Measurements from ENCODE around the gene DENND6B.
"Not testable (repeated sequence)": the region's sequence is repeated elsewhere in the genome, so short reads cannot be mapped to it uniquely, and the experiment has no call there.

DENND6B gene

DNA sequence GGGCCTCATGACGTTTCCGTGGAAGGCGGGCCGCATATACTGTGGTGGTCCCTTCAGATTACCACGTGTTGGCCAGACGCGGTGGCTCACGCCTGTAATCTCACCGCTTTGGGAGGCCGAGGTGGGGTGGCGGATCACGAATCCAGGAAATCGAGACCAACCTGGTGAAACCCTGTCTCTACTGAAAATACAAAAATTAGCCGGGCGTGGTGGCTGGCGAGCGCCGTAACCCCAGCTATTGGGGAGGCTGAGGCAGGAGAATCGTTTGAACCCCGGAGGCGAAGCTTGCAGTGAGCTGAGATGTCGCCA lies 853 bp upstream of the DENND6B start:
- POLR2A ChIA-PET, result no interaction called here
- TF ChIP-seq, protein P1, sequence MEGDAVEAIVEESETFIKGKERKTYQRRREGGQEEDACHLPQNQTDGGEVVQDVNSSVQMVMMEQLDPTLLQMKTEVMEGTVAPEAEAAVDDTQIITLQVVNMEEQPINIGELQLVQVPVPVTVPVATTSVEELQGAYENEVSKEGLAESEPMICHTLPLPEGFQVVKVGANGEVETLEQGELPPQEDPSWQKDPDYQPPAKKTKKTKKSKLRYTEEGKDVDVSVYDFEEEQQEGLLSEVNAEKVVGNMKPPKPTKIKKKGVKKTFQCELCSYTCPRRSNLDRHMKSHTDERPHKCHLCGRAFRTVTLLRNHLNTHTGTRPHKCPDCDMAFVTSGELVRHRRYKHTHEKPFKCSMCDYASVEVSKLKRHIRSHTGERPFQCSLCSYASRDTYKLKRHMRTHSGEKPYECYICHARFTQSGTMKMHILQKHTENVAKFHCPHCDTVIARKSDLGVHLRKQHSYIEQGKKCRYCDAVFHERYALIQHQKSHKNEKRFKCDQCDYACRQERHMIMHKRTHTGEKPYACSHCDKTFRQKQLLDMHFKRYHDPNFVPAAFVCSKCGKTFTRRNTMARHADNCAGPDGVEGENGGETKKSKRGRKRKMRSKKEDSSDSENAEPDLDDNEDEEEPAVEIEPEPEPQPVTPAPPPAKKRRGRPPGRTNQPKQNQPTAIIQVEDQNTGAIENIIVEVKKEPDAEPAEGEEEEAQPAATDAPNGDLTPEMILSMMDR (IDR thresholded peaks at IDR 0.05; ENCODE audit: control extremely low read depth, extremely low read depth, low read depth, missing control alignments), result no peak

DNA sequence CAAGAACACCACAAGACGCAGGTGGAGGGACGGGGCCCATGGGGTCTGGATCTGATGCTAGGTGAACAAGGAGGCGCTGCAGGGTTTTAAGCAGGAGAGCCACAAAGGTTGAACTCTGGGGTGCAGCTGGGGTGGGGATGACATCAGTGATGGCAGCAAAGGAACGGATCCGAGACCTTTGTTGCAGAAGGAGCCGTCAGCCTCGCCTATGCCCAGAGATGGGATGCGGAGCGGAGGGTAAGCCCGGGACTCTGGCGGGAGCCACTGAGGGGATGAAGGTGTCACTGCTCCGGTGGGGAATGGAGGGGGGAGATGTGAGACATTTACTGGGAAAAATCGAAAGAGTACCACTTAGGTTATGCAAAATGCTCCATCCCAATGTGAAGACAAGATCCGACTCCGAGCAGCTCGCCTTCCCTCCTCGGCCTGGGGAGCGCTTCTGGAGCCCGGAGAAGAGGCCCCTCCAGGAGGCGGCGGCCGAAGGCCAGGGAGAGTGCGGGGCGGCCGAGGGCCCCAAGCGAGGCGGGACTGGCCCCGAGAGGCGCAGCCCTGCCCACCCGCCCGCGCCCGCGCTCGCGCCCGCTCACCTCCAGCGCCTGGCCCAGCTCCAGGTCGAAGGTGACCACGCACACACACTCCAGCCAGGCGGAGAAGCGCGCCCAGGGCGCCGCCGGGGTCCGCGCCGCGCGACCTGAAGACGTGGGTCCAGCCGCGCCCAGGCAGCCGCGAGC lies 422 bp downstream of the DENND6B start:
- ChIA-PET CTCF (interaction anchor here (0.6 to 11.2 kb wide), 16 partner anchors 8 to 199 kb away, joined by 3 to 96 read pairs (median 4); partner anchors contain the start of genes MAPK12, PLXNB2, SCO2 and TUBGCP6), POLR2A (no interaction called here)
- DNase-seq (ENCODE audit: extremely low spot score), result no peak
- TF ChIP-seq, protein P1 (IDR thresholded peaks at IDR 0.05; ENCODE audit: control extremely low read depth, extremely low read depth, low read depth, missing control alignments), result no peak

More for the DNA sequence above, 853 bp upstream of the DENND6B start:
- CTCF ChIA-PET, result interaction anchor here (0.6 to 8.0 kb wide), 18 partner anchors 11 to 98 kb away, joined by 3 to 66 read pairs (median 4); partner anchors contain the start of gene HDAC10
- DNase-seq (ENCODE audit: extremely low spot score), result no peak

DNA sequence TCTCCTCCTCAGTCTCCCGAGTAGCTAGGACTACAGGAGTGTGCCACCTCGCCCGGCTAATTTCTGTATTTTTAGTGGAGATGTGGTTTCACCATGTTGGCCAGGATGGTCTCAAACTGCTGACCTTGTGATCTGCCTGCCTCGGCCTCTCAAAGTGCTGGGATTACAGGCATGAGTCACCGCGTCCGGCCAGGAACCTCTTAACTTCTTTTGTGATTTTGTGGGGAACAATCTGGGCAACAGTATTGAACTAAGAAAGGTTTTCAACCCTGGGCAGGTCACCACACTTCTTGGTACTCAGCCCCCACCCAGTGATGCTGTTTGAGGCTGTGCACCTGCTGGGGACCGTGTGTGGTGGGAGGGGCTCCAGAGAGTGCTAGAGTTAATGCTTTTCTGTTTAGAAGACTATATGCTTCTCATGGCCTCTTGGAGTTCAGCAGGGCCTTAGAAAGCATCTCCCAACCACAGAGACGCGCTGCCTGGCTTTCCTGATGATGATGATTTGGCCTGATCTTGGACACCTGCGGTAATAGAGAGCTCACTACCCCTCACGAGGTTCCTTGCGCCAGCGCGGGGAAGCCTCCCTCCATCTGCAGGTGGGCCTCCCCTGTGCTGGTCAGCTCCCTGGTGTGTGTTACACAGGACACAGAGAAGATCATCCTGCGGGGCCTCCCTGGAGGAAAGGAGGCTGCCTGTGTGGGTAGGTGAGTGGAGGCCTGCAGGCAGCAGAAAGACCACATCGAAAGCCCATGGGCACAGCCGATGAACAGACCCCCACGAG lies 1.2 kb downstream of the DENND6B start:
- TF ChIP-seq, protein P1 (IDR thresholded peaks at IDR 0.05; ENCODE audit: control extremely low read depth, extremely low read depth, low read depth, missing control alignments), result no peak
- ChIA-PET POLR2A (no interaction called here), CTCF (interaction anchor here (0.8 to 11.2 kb wide), 13 partner anchors 9 to 200 kb away, joined by 3 to 96 read pairs (median 5); partner anchors contain the start of genes MAPK12, PLXNB2, SCO2 and TUBGCP6)
- no peak for DNase-seq (ENCODE audit: extremely low spot score)

DNA sequence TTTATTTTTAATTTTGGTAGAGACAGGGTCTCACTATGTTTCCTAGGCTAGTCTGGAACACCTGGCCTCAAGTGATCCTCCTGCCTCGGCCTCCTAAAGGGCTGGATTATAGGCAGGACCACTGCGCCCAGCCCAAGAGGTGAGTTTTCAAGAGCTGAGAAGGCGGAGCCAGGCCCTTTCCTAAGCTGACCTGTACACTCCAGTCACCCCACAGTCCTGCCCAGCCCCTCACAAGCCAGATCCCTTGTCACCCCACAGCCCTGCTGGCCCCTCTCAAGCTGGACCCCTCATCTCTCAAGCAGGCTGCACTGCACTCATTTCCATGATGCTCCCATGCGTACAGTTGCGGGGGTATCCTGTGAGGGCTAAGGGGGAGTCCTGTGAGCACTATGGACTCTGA lies 2.9 kb downstream of the DENND6B start:
- POLR2A ChIA-PET, result no interaction called here
- TF ChIP-seq, protein P1 (IDR thresholded peaks at IDR 0.05; ENCODE audit: control extremely low read depth, extremely low read depth, low read depth, missing control alignments), result no peak
- CTCF ChIA-PET, result interaction anchor here (1.0 to 11.2 kb wide), 9 partner anchors 9 to 52 kb away, joined by 3 to 96 read pairs (median 4); partner anchors contain the start of gene PLXNB2
- no peak for DNase-seq (ENCODE audit: extremely low spot score)

DNA sequence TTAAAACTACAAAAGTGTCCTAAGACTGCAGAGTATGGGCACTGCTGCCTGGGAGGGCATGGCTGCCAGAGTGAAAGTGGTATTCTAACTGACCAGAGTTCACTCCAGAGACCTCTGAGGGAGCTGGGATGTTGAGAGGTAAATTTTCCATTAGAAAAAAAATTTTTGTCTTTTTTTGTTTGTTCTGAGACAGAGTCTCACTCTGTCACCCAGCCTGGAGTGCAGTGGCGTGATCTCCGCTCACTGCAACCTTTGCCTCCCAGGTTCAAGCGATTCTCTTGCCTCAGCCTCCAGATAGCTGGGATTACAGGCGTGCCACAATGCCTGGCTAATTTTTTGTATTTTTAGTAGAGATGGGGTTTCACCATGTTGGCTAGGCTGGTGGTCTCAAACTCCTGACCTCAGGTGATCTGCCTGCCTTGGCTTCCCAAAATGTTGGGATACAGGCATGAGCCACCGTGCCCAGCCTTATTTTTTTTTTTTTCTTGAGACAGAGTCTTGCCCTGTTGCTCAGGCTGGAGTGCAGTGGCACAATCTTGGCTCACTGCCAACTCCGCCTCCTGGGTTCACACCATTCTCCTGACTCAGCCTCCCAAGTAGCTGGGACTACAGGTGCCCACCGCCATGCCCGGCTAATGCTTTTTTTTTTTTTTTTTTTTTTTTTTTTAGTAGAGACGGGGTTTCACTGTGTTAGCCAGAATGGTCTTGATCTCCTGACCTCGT lies 4.3 kb downstream of the DENND6B start:
- DNase-seq (ENCODE audit: extremely low spot score); POLR2A ChIA-PET: not testable (repeated sequence)
- CTCF ChIA-PET, result interaction anchor here (1.1 to 11.2 kb wide), 3 partner anchors 12 to 46 kb away, joined by 4 to 96 read pairs (median 17); no protein-coding TSS in a partner anchor

DNA sequence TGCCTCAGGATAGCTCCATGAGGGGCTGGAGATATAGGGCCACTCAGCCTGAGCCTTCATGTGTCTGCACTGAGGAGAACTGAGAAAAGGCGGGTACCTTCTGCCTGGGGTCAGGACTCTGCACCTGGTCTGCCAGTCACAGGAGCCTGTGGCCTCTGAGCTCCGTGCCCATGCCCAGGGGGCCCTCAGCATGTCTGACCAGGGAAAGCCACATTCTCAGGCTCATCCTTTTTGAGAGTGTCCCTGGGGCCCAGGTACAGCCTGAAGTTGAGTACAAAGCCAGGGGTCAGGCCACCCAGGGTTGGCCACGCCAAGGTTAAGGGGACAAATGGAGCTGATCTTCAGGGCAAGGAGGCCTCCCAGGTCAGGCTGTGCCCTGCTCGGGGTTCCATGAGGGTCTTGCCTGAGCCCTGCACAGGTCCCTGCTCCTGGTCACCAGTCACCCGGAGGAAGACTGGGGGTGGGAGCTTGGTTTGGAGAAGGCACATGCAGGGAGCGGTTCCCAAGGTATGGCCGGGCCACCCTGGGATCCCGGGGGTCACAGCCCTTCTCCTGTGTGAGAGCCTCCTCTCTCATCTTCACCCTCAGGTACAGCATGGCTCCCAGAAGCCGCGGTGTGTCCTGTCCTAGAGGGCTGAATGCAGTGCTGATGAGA lies 6.0 kb downstream of the DENND6B start:
- TF ChIP-seq, protein P1 (IDR thresholded peaks at IDR 0.05; ENCODE audit: control extremely low read depth, extremely low read depth, low read depth, missing control alignments), result no peak
- ChIA-PET POLR2A (interaction anchor here (0.6 kb wide), 1 partner anchor 46 kb away, joined by 3 read pairs; no protein-coding TSS in a partner anchor), CTCF (interaction anchor here (0.9 to 11.2 kb wide), 10 partner anchors 12 to 205 kb away, joined by 3 to 96 read pairs (median 3); partner anchors contain the start of gene HDAC10)
- DNase-seq (ENCODE audit: extremely low spot score), result peak; percentile 8

Measured in GM10248 (cell line).